Stimulated activated CD4-positive, alpha-beta T cell treated with anti-CD3 and anti-CD28 coated beads, Interleukin-1b, Interleukin-23, amount 100 ng/mL, for 4 hours (primary cell): ENCODE data around the gene RGR.

Experiments used
- DNase-seq, 2 donors: peaks; one replicate each; pipeline ENCODE4 v3.0.0-alpha.2; 2020; ENCODE audit warnings: low read depth in 2 of 2

Gene RGR

DNA sequence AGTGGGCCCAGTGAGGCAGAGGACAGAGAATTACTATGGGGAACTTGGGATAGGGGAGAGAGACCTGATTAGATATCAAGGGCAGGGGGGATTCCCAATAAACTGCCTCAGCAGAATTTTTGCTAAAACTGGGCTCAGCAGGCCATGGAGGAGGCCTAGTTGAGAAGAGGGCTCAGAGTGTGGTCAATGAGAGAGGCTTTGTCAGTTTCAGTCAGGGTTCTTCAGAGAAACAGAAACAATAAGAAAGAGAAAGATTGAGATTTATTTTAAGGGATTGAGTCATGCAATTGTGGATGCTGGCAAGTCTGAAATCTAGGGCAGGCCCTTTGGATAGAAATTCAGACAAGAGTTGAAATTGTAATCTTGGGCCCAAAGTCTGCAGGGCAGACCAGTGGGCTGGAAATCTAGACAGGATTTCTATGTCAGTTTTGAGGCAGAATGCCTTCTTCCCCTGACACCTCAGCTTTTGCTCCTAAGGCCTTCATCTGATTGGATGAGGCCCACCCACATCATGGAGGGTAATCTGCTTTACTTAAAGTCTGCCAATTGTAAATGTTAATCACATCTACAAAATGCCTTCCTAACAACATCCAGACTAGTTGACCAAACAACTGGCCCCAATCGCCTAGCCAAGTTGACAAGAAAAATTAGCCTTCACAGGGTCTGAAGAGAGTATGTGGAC, 50.1 kb downstream of the RGR start:
- no peak for DNase-seq

DNA sequence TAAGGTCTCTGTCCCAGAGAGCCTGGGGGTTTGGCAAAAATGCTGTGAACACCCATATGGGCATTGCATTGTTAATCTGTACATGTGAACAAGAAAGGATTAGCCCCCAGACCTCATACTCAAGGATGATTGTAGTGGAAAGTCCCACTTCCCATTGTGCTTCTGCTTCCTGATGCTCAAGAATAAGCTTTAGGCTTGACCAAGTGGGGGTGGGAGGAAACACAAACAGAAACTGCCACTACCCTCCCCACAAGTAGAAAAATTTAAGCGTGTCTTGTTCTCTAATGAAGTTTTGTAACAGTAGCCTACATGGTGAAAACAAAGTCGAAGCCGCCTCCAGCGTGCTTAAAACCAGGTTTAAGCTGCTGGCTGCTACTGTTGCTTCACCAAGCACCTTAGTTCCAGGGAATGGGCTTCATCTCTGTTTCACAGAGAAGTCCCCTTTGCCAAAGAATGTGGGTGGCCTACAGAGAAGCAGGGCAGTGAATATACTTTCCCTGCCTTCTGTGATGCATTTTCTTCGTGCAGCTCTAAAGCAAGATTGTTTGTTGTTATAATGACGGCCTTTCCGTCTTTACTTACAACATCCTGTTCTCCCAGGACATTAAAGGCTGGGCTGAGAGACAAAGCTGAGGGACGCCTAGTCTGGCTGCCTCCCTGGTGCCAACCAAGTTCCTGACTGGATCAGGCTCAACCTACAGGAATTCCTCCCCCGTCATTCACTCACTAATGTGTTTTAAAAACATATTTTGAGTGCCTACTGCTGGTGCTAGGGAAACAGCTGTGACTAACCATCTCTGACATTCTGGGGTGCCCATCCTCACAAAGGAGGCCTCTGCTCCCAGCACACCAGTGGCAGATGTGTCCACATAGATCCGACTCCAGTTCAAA, 51.5 kb downstream of the RGR start:
- DNase-seq, result no peak

DNA sequence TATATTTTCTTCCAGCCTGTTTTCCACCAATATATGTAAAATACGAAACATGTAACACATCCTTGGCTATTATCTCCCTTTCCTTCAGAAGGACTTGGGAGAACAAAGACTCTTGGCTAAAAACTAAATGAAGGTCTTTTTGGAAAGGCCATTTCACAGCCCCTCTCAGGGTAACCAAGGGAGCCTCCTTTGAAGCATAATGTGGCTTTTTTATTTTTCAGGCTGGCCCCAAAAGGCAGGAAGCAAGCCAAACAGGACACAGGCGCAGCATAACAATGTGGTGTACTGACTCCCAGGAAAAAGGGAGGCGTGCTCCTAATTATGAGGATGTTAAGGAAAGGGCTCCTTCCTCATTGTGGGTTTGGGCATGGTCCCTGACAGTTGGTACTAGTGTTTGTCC, 53.2 kb downstream of the RGR start:
- no peak for DNase-seq

DNA sequence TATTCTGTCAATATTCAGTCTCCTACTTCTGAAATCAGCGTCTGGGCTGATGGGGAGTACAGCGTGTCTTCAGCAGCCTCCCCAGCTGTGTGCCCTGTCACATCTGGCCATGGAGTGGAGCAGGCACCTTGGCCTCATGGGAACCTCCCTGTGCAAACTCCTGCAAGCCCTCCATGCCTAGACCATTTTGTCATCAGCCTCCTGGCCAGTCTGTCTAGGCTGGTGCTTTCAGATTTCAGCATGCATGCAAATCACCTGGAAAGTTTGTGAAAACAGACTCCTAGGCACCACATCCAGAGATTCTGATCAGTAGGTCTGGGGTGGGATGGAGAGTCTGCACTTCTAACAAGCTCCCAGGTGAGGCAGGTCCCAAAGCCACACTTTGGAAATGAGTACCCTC, 57.4 kb downstream of the RGR start:
- no peak for DNase-seq

DNA sequence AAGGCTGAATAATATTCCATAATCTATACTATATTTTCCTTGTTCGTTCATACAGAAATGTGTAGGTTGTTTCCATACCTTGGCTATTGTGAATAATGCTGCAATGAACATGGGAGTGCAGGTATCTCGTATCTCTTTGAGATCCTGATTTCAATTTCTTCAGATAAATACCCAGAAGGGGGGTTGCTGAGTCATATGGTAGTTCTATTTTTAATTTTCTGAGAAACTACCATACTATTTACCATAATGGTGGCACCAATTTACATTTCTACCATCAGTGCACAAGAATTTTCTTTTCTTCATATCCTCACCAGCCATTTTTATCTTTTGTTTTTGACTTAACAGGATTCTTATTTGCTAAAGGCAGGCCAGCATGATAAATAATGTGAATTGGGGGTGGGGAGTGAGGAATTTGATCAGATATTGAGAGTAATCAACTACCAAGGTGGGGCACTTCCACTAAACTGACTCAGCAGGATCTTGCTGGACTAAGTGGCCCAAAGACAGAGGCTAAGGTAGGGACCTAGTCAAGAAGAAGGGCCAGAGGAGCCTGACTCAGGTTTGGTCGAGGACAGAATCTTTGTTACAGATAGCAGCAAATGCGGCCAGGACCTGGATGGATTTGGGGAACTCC, 62.0 kb downstream of the RGR start:
- no peak for DNase-seq

DNA sequence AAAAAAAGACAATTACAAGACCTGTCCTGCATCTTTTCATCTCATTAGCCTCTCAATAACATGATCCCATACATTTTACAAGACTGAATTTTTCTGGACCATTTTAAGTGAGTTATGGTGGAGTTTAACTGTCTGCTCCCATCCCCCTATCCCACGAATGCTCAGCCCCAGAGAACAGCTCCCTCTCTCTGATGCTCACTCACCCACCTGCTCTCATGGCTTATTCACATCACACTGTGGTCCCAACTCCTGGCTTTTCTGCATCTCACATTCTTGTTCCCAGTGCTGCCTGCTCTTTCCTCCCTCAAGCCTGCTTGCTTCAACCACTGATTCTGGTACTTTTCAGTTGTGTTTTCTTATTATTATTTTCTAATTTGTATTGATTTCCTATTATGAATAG, 63.2 kb downstream of the RGR start:
- DNase-seq, result no peak

DNA sequence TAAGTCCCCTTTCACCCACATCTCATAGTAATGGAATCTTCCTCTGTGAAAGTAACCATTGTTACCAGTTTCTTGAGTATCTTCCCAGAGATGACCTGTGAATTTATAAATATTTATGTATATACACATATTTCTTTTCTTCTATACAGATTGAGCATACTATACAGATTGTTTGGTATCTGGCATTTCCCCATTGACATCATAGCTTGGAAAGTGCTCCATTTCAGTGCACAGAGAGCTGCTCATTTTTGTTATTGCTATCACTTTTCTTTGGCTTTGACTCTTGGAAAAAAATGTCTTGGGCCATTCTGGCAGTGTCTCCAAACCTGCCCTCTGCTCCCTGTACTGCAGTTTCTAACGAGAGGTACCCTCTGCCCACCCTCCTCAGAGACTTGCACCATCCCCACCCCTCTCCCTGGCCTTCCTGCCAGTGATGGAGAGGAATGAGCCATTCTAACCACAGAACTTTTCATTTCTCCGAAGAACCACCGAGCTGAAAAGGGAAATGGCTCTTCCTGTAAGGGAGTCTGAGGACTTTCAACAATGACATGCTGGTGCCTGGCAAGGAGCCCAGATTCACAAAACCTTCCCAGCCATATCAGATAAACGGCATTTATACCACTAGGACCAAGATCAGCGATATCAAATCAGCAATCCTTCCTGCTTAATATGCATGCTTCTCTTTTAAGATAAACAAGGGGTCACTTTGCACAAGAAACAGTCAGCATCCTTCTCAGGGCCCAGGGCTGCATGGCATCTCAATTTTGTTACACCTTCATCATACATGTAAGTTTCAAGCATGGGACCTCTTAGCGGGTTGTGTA, 63.8 kb downstream of the RGR start:
- no peak for DNase-seq
